K562 (cell line): Measurements from ENCODE around the gene PITHD1. TPM values are rescaled to one million over a fixed set of nuclear protein-coding genes. Genes with fewer than 3 reads are reported as not detected.

ENCODE experiments used
- ARNT ChIP-seq, 2 experiments: fragments of 450-650 bp; IDR thresholded peaks; 2 replicates each; pipeline ENCODE4 v1.6.1; 2016; ENCODE audit warnings: mild to moderate bottlenecking in 1 of 2
- CAMTA2 ChIP-seq: fragments of 250-450 bp; sonication (Bioruptor Pico); conservative IDR thresholded peaks from 2 replicates; pipeline ENCODE4 v1.5.1; 2022
- CBX5 ChIP-seq: IDR thresholded peaks from 2 replicates; pipeline ENCODE4 v1.6.1; 2014; ENCODE audit warnings: low read depth, borderline replicate concordance
- CTCFL ChIP-seq: IDR thresholded peaks from 2 replicates; pipeline ENCODE4 v1.6.1; 2011; ENCODE audit warnings: borderline replicate concordance, low read depth, mild to moderate bottlenecking, moderate library complexity, low read length; ENCODE audit not compliant: insufficient read depth, poor library complexity, severe bottlenecking
- FOXK2 ChIP-seq, 2 experiments: fragments of 450-650 bp; IDR thresholded peaks in 1 of 2; conservative IDR thresholded peaks in 1 of 2; 2 replicates each; pipeline ENCODE4 v1.6.1; 2016; ENCODE audit warnings: low read depth in 2 of 2, mild to moderate bottlenecking in 1 of 2
- HDAC6 ChIP-seq: IDR thresholded peaks from 2 replicates; pipeline ENCODE4 v1.6.1; 2012; ENCODE audit warnings: low read depth, mild to moderate bottlenecking, control low read depth, inconsistent platforms, low read length, moderate library complexity
- HMG20B ChIP-seq: fragments of 250-450 bp; sonication (Bioruptor Pico); IDR thresholded peaks from 2 replicates; pipeline ENCODE4 v1.5.0; 2021; ENCODE audit warnings: mild to moderate bottlenecking
- KAT7 ChIP-seq: sonication (generic); formaldehyde crosslinking; IDR thresholded peaks from 2 replicates; pipeline ENCODE4 v1.8.0; 2022; ENCODE audit warnings: missing genetic modification reagents, mild to moderate bottlenecking, borderline replicate concordance
- KAT8 ChIP-seq: fragments of 450-650 bp; IDR thresholded peaks from 2 replicates; pipeline ENCODE4 v1.6.1; 2016; ENCODE audit warnings: low read depth, mild to moderate bottlenecking
- MAX ChIP-seq: sonication (generic); formaldehyde crosslinking; IDR thresholded peaks from 2 replicates; pipeline ENCODE4 v1.9.0; 2022; ENCODE audit warnings: mild to moderate bottlenecking, missing genetic modification reagents
- MNT ChIP-seq, 2 experiments: fragments of 450-650 bp; conservative IDR thresholded peaks; 2 replicates each; pipeline ENCODE4 v1.6.1; 2017; ENCODE audit warnings: mild to moderate bottlenecking in 2 of 2, moderate library complexity in 2 of 2
- NCOR1 ChIP-seq: fragments of 450-650 bp; IDR thresholded peaks from 2 replicates; pipeline ENCODE4 v1.6.1; 2016; ENCODE audit warnings: mild to moderate bottlenecking, moderate library complexity
- OTX1 ChIP-seq: fragments of 450-650 bp; formaldehyde crosslinking; IDR thresholded peaks from 2 replicates; pipeline ENCODE4 v1.4.0; 2022; ENCODE audit warnings: mild to moderate bottlenecking
- PTBP1 ChIP-seq: fragments of 200-400 bp; formaldehyde crosslinking; IDR thresholded peaks from 2 replicates; pipeline ENCODE4 v1.6.1; 2017; ENCODE audit warnings: low read depth, low read length
- RUNX1 ChIP-seq: sonication (generic); IDR thresholded peaks from 2 replicates; pipeline ENCODE4 v1.6.1; 2016; ENCODE audit warnings: antibody characterized with exemption, low read depth
- SIRT6 ChIP-seq: IDR thresholded peaks from one replicate; pipeline ENCODE4 v1.6.1; 2012; ENCODE audit warnings: low read depth, mild to moderate bottlenecking, control low read depth, inconsistent platforms, low read length, moderate library complexity
- TAF15 ChIP-seq: fragments of 200-400 bp; formaldehyde crosslinking; IDR thresholded peaks from 2 replicates; pipeline ENCODE4 v1.6.1; 2017; ENCODE audit warnings: mild to moderate bottlenecking, low read depth, low read length, moderate library complexity
- TCF3 ChIP-seq: sonication (generic); formaldehyde crosslinking; IDR thresholded peaks from 2 replicates; pipeline ENCODE4 v1.4.0; 2020; ENCODE audit warnings: mild to moderate bottlenecking, missing genetic modification reagents
- THRA ChIP-seq: fragments of 450-650 bp; IDR thresholded peaks from 2 replicates; pipeline ENCODE4 v1.6.1; 2017; ENCODE audit warnings: mild to moderate bottlenecking, moderate library complexity
- ZBED1 ChIP-seq: IDR thresholded peaks from 2 replicates; pipeline ENCODE4 v1.6.1; 2014
- ZNF408 ChIP-seq: fragments of 250-450 bp; sonication (Bioruptor Pico); IDR thresholded peaks from 2 replicates; pipeline ENCODE4 v1.4.0; 2020; ENCODE audit warnings: low read depth, mild to moderate bottlenecking, moderate library complexity
- ZNF717 ChIP-seq: fragments of 250-450 bp; sonication (Bioruptor Pico); IDR thresholded peaks from 2 replicates; pipeline ENCODE4 v1.5.0; 2021
- polyA plus RNA-seq, 8 experiments: library from polyadenylated mRNA; depleted of rRNA in 4 of 8; stranded (reverse) in 5 of 8; unstranded in 3 of 8; fragments of >200 nt; fragmentation: Nextera tagmentation in 2 of 8; fragmentation: Illumina TruSeq in 1 of 8; extraction: Ambion mirVana in 2 of 8; extraction: Trizol in 1 of 8; gene quantifications; 2 replicates each; pipeline versions ENCODE4 v1.2.1 to v1.2.3, GENCODE V29; 2011 to 2014; ENCODE audit warnings: inconsistent platforms in 1 of 8, missing spikeins in 1 of 8
- total RNA-seq, 7 experiments: library from RNA; depleted of rRNA in 6 of 7; stranded (reverse); fragments of >200 nt in 6 of 7; fragmentation: Illumina TruSeq in 2 of 7; extraction: Trizol in 2 of 7; gene quantifications; 2 replicates each; pipeline versions ENCODE4 v1.2.1 to v1.2.3, GENCODE V29; 2011 to 2021; ENCODE audit warnings: low replicate concordance in 1 of 7

The PITHD1 gene
- total and polyA plus RNA-seq, 9 of the 15 experiments (the other 6 are each of a cell fraction or from before 2014, with no cell fraction given): 46.5 to 175 (median 149) TPM

- peak; percentile 95 to 98 for TF ChIP-seq MNT (conservative IDR thresholded peaks at IDR 0.05)
- peak; percentile 95 for TF ChIP-seq NCOR1
- TF ChIP-seq CTCFL: no peak
- peak; percentile 97 for TF ChIP-seq TCF3 (CRISPR knock-in tag)
- no peak for TF ChIP-seq ZNF408 (CRISPR knock-in tag)
- TF ChIP-seq SIRT6: no peak
- TF ChIP-seq ARNT (IDR thresholded peaks at IDR 0.05): peak; percentile 93 to 94; a peak in 3 of 4 replicates
- no peak for TF ChIP-seq KAT8
- no peak for TF ChIP-seq CAMTA2
- TF ChIP-seq ZBED1: peak; percentile 76; the same call in 1 of the 2 replicates
- TF ChIP-seq HDAC6: no peak
- TF ChIP-seq FOXK2 (conservative IDR thresholded peaks at IDR 0.05 in 1 of 2, IDR thresholded peaks at IDR 0.05 in 1 of 2; ENCODE audit: low read depth in 2 of 2): peak; percentile 79 to 90
- TF ChIP-seq KAT7 (CRISPR knock-in tag): peak; percentile 98
- TF ChIP-seq THRA: no peak
- no peak for TF ChIP-seq CBX5
- TF ChIP-seq TAF15: no peak
- peak; percentile 94 for TF ChIP-seq MAX
- no peak for TF ChIP-seq HMG20B
- peak; percentile 74; the same call in 1 of the 2 replicates for TF ChIP-seq RUNX1
- TF ChIP-seq PTBP1: no peak
- no peak for TF ChIP-seq OTX1 (CRISPR knock-in tag)
- TF ChIP-seq ZNF717 (CRISPR knock-in tag): no peak
These were observed at the start of gene PITHD1 (continued) for GRCh38 chr1:23777979-23778814.
